SH-SY5Y (cell line): Measurements from ENCODE around the gene CSNK2A1.

Experiments used
- GATA2 ChIP-seq: IDR thresholded peaks from 2 replicates; pipeline ENCODE4 v1.6.1; 2011; ENCODE audit warnings: mild to moderate bottlenecking, low read depth, low read length
- GATA3 ChIP-seq: IDR thresholded peaks from 2 replicates; pipeline ENCODE4 v1.6.1; 2011; ENCODE audit warnings: low read depth, mild to moderate bottlenecking, low read length, moderate library complexity

DNA sequence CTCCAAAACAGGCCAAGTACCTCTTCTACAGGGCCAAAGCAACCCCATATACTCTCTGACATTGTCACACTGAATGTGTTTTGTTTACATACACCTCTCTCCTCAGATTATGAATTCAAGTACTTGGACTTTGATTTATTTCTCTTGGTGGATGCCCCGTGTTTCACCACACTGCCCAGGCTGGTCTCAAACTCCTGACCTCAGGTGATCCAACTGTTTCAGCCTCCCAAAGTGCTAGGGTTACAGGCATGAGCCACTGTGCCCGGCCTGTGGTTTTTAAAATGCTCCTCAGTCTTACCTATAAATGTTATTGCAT is 16.1 kb downstream of the CSNK2A1 start:
- TF ChIP-seq GATA2 = no peak
- no peak for TF ChIP-seq GATA3
